ENCODE data around the gene PHKA2.

PHKA2 gene

DNA sequence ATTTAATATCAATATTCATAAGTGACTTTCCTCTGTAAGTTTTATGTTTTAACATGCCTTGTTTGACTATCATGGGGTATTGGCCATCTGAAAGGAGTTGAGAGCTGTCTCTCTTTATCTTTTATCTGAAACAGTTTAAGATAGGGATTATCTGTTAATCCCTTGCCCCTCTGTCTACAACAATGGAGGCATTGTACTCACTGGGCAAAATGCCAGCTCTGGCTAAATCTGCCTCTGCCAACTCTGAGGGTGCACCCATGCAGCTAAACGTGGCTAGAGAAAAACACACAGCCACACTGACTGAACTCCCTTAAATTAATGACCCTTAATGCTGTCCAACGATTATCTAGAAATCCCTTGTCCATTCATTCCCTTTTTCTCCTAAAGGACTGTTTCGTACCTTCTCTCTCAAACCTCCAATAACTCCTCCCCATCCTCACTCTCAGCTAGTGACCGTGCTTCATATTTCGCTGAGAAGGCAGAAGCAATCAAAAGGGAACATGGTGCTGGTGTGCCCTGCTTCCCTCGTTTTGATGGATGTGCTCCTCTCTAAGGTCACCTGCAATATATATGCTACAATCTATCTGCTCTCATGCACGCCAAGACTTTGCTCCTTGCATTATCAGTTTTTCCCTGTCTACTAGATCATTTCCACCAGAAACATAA is 10.3 kb downstream of the PHKA2 start:
- peak; percentile 53 to 88 for DNase-seq

DNA sequence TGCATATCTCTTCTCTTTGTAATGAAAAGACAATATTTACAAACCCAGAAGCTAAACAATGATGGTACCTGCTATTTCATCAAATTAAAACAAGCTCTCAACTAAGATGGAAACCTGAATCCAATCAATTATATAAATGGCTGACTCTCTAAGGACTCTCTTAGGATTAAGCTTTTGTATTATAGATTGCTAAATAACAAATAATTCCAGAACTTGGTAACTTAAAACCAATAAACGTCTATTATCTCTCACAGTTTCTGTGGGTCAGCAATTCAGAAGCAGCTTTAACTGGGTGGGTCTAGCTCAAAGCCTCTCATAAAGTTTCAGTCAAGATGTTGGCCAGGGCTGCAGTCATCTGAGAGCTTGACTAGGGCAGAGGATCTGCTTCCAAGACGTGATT is 12.4 kb downstream of the PHKA2 start:
- peak in 1 of 2 experiments; percentile 43 for DNase-seq

- DNase-seq = no peak
Measured at GRCh38 chrX:18970465-18970864, 13.4 kb downstream of the PHKA2 start.

DNA sequence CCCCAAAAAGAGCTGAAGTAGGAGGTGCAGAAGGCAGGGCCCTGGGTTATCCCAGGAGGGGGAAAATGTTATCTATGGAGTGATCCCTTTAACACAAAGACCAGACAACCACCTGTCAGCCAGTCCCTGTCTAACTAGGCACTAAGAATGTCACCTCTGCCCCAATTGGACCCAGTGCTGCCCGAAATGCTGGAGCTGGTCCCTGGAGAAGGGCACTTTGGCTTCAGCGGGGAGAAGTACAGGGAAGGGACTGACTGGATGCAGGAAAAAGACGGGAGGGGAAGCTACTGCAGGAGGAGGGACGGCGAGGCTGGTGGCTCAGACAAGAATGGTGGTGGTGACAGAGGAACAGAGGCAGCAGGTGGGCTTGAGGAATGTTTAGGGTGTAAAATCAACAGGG is 17.3 kb downstream of the PHKA2 start:
- DNase-seq = no peak

- no peak for DNase-seq
Measured at GRCh38 chrX:18964901-18965300, 19.0 kb downstream of the PHKA2 start.

DNA sequence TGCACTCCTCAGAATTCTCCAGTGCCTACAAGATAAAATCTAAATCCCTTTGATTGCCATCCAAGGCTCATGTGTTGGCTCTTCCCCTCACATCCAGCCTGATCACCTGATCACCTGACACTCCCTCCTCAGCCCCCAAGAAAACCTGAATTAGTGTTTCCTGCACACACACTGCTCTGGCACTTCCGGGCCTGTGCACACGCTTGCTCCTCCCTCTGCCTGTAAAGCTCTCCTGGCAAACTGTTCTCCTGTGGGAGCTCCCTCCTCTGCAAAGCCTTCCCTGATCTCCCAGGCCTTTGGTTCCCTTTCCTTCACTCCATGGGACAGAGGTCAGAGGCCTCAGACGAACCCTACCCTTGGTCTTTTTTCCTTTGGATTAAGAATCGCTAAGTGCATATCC is 19.9 kb downstream of the PHKA2 start:
- no peak for DNase-seq

- DNase-seq = no peak
Measured at GRCh38 chrX:18962329-18962728, 21.6 kb downstream of the PHKA2 start.

DNA sequence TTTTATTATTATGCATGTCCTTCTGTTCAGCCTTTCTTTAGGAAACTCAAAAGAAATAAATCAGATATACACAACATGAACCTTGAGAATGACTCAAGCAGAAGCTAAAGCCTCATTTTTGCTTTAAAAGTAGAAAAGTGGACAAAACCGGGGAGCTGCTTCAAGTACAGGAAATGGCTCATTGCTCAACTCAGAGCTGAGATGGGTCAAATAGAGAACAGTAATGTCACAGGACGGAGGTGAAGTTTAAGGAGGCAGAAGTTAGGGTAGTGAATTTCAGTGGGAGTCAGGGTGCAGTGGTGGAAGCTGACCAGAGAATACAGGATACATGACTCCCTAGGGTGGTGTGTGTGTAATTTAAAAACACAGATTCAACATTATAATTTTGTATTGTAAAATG is 22.2 kb downstream of the PHKA2 start:
- DNase-seq = no peak

DNA sequence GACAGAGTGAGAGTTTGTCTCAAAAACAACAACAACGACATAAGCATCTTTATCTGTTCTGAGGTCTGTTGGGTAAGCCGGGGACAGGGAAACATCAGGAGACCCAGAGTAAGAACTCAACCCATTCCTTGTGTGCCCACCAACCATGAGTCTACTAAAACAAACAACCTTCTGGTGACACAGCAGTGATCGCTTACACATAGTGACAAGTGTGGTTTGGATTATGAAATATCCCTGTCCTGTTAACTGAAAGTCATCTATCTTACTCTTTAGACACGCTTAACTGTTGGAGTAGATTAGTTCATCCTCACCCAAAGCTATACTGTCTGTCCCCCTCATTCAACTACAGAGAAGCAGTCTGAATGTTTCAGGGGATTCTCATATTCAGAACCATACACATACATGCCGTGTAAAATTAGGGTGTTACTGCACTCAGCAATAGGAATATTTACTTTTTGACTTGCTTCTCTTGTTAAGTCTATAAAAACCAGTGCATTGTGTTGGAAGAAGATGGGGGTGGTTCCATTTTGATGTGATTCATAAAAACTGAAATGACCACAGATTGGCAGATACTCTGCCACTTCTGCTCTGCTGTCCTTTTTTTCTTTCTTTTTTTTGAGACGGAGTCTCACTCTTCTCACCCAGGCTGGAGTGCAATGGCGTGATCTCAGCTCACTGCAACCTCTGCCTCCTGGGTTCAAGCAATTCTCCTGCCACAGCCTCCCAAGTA is 27.4 kb downstream of the PHKA2 start:
- DNase-seq = no peak

DNA sequence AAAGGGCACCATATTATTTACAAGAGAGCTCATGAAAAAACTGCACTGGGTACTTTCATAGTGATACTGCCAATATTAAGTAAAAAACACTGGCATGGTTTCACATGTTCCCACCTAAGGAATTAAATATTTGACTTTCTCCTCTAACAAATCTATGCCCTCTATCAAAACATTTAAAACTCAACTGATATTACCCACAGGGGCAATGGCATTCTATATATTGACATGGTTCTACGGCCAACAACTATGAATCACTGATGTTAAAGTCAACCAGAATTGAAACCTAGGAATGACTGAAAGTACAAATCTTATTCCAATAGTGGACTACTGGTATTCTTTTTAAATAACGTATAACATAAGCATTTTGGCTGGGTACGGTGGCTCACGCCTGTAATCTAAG is 28.2 kb downstream of the PHKA2 start:
- no peak for DNase-seq

DNA sequence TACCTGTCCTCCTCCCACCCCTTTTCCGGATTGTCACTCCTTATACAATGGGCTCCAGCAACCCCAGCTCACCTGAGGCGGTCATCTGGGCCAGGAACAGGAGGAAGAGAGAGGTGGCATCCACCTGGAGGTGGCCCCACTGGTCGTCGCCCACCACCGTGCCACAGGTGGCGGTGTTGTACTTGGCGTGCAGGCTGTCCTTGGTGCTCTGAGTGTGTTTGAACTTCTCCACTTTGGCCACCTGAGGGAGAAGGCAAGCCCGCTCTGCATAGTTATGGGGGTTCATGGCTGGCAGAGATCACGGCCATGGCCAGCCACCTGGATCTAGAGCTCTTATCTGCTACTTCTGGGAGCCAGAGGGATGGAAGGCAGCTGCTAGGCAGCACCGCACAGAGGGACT is 32.9 kb downstream of the PHKA2 start:
- DNase-seq = no peak

DNA sequence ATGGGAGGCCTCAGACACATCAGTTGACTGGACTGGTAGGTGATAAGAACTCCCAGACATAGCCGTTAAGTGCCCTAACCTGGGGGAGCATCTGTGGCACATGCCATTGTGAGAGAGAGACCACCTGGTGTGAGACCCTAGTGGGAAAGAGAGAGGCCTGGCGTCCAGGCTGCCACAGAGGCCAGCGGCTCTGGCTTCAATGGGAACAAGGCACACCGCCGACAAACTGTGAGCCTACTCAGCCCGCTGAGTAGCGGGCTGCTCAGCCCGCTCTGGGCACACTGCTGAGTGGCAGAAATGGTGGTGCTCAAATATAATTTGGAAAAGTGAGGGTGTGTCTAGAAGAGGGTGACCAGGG is 34.0 kb downstream of the PHKA2 start:
- no peak for DNase-seq

DNA sequence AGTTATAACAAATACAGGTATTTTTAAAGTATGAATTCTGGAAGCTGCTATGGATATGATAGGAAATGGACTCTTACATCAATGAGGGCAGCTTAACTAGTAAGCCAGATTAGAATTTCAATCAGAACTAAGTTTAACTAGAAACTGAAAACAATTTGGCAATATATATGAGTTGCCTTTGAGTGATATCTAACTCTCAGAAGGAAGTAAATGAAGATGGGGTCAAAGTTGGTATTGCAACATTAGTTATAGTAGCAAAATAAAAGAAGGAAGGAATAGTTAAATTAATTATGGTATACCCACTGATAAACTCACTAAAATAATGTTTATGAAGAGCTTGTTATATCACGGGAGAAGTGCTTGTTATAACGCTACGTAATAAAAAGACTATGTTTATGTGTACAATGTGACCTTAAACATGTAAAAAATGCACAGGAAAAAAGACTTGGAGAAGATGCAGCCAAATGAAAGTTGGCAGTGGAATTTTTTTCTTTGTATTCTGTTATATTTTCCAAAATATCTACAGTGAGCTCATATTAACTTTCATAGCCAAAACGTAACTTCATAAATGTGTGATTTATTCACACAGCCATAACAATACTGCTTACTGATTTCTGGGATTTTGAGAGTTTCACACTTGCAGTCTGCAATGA is 34.5 kb downstream of the PHKA2 start:
- no peak for DNase-seq

GRCh38 chrX:18946611-18947010 is 37.3 kb downstream of the PHKA2 start:
- no peak for DNase-seq

- DNase-seq = no peak
Measured at GRCh38 chrX:18946157-18946556, 37.8 kb downstream of the PHKA2 start.

DNA sequence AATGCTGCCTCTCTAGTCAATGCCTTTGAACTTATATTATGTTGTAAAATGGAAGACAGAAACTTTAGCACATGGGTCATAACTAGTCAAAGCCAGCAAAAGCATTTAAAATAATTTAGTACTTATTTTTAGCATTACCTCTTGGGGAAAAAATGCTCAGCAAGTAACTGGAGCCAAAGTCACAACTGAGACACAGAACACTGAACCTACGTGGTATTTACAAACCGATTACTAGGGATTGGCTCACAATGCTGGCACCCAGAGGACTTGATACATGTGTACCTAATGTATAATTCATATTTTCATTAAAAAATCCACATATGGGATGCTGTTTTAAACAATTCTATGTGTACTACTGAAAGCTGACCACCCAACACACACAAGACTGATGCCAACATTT is 38.4 kb downstream of the PHKA2 start:
- DNase-seq = no peak

- DNase-seq = no peak
Measured at GRCh38 chrX:18944482-18944881, 39.4 kb downstream of the PHKA2 start.

DNA sequence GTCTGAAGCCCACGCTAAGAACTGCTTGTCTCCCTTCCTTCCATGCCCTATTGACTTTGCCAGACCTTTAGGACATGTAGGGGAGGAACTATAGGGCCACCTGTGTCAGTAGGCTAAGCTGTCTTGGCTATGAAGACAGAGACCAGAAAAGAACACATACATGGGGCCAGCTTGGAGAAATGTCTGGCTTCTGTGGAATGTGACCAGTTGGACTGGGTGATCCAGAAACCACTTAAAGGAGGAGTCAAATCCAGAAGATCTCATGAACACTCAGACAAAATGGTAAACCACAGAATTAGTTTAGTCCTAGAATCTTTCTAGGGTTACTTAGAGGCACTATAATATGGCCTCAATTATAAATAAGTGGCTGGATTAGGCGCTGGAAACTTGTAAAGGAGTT is 42.0 kb downstream of the PHKA2 start:
- DNase-seq = no peak

- DNase-seq = peak in 1 of 2 experiments; percentile 26
Measured at GRCh38 chrX:18938710-18939109, 45.2 kb downstream of the PHKA2 start.

DNA sequence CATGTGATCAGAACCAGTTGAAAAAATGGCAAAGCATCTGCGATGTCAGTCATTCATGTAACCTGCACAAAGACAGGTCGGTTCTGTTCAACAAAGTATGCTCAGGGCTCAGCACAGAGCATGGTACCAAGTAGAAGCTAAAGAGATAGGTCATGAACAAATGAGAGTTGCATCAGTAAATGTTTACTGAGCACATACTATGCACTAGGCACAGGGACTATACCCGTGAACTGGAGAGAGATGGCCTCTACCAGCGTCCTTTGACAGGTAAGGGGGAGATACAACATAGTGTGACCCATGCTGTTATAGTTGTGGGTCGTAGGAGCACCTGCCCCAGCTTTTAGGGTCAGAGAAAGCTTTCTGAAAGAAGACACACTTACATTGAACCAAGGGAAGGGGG is 46.7 kb downstream of the PHKA2 start:
- no peak for DNase-seq

- DNase-seq = no peak
Measured at GRCh38 chrX:18935893-18936292, 48.0 kb downstream of the PHKA2 start.

DNA sequence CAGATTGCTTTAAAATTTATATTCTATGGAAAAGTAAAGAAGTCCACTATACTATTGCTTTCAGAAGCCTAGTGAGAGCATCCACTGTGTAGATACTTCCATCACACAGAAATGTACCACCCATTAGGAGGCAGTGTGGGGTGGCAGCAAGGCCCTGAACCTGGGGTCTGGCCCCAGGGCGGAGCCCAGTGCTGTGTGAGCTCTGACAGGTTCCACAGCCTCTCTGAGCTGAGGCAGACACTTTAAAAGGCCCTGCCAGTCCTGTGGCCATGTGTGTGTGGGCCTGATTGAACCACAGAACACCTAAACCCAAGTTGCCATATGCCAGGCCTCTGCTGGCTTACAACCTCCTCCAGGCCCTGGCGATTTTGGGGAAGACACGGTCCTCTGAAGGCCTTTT is 49.2 kb downstream of the PHKA2 start:
- DNase-seq = no peak

DNA sequence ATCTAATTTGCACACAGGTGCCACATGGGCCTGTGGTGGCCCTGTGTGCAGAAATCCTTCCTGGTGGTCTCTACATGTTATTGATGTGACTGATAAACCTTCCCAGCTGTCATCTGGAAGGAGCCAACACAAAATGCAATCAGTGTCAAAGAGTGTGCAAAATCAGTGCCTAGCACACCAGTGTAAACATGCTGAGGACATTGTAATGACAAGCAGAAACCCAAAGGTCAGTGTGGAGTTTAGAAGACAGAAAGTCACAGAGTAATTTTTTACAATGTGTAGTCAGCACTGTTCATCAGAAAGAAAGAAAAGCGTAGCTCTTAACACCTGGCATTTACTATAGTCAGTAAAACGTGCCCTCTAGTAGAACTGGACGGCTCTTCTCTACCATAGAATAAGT is 50.3 kb downstream of the PHKA2 start:
- DNase-seq = no peak

DNA sequence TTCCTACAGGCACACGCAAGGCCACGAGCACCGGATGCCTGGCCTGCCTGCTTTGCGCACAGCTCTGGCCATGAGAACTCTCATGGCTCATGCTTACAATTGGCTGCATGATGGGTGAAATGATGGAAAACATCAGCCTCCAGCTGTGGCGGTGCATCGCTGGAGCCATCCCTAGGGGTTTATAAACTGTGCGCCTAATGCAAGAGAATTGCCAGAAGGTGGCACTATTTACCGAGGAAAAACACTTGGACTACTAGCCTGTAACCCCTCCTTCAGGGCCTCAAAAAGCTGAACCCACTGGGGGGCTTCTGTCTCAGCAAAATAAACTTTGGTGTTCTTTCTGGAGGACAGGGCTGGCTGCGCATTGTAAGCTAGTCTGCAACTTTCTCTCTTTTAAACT is 51.9 kb downstream of the PHKA2 start:
- peak in 1 of 2 experiments; percentile 45 for DNase-seq

Measured in NCI-H524 (cell line).